H9 (cell line): ENCODE measurements around the gene CFAP299. TPM values are rescaled to one million over a fixed set of nuclear protein-coding genes. Genes with fewer than 3 reads are reported as not detected.

ENCODE experiments used
- DNase-seq: peaks from one replicate; pipeline ENCODE4 v3.0.0-alpha.2; 2017
- H2AFZ ChIP-seq: one replicate; pipeline ENCODE4 v1.6.1; 2013; ENCODE audit warnings: mild to moderate bottlenecking, low read length, control low read depth, moderate library complexity
- H2AK5ac ChIP-seq: 2 replicates; pipeline ENCODE4 v1.6.1; 2013; ENCODE audit warnings: low read length, control low read depth, mixed read lengths; ENCODE audit not compliant: insufficient read length
- H2BK120ac ChIP-seq: one replicate; pipeline ENCODE4 v1.6.1; 2013; ENCODE audit warnings: low read depth, mild to moderate bottlenecking, low read length, control low read depth, inconsistent platforms; ENCODE audit not compliant: poor library complexity, severe bottlenecking
- H2BK12ac ChIP-seq: 2 replicates; pipeline ENCODE4 v1.6.1; 2013; ENCODE audit warnings: low read length, control low read depth, mixed read lengths, low read depth; ENCODE audit not compliant: insufficient read length
- H2BK15ac ChIP-seq: 2 replicates; pipeline ENCODE4 v1.6.1; 2013; ENCODE audit warnings: low read depth, low read length, control low read depth
- H2BK20ac ChIP-seq: one replicate; pipeline ENCODE4 v1.6.1; 2013; ENCODE audit warnings: low read depth, mild to moderate bottlenecking, low read length, control low read depth, inconsistent platforms; ENCODE audit not compliant: poor library complexity, severe bottlenecking
- H2BK5ac ChIP-seq: 2 replicates; pipeline ENCODE4 v1.6.1; 2013; ENCODE audit warnings: low read length, control low read depth, mixed read lengths; ENCODE audit not compliant: insufficient read length
- H3K14ac ChIP-seq: 2 replicates; pipeline ENCODE4 v1.6.1; 2013; ENCODE audit warnings: low read length, control low read depth; ENCODE audit not compliant: insufficient read depth
- H3K18ac ChIP-seq: 2 replicates; pipeline ENCODE4 v1.6.1; 2013; ENCODE audit warnings: low read depth, mild to moderate bottlenecking, mixed read lengths, low read length, control low read depth; ENCODE audit not compliant: insufficient read length
- H3K23ac ChIP-seq: 2 replicates; pipeline ENCODE4 v1.6.1; 2013; ENCODE audit warnings: low read length, control low read depth, mixed read lengths, low read depth; ENCODE audit not compliant: insufficient read length
- H3K23me2 ChIP-seq: 2 replicates; pipeline ENCODE4 v1.6.1; 2013; ENCODE audit warnings: low read depth, mild to moderate bottlenecking, mixed read lengths, low read length, control low read depth; ENCODE audit not compliant: insufficient read length, poor library complexity, severe bottlenecking
- H3K27ac ChIP-seq: 2 replicates; pipeline ENCODE4 v1.5.1; 2013; ENCODE audit warnings: low read length, control low read depth, mixed read lengths, low read depth; ENCODE audit not compliant: insufficient read length
- H3K27me3 ChIP-seq: 2 replicates; pipeline ENCODE4 v1.6.1; 2013; ENCODE audit warnings: low read length, control low read depth, inconsistent platforms; ENCODE audit not compliant: insufficient read depth
- H3K4ac ChIP-seq: 2 replicates; pipeline ENCODE4 v1.6.1; 2013; ENCODE audit warnings: low read depth, mild to moderate bottlenecking, control low read depth, inconsistent platforms, low read length, moderate library complexity
- H3K4me1 ChIP-seq: 2 replicates; pipeline ENCODE4 v1.6.1; 2013; ENCODE audit warnings: low read length, control low read depth, inconsistent platforms; ENCODE audit not compliant: insufficient read depth
- H3K4me2 ChIP-seq: 2 replicates; pipeline ENCODE4 v1.6.1; 2013; ENCODE audit warnings: low read length, control low read depth, mixed read lengths; ENCODE audit not compliant: insufficient read length, insufficient read depth
- H3K56ac ChIP-seq: 2 replicates; pipeline ENCODE4 v1.6.1; 2013; ENCODE audit warnings: low read depth, mild to moderate bottlenecking, mixed read lengths, low read length, control low read depth; ENCODE audit not compliant: insufficient read length
- H3K79me1 ChIP-seq: 2 replicates; pipeline ENCODE4 v1.6.1; 2013; ENCODE audit warnings: low read depth, mild to moderate bottlenecking, moderate library complexity, low read length, control low read depth, inconsistent platforms; ENCODE audit not compliant: insufficient read depth, poor library complexity, severe bottlenecking
- H3K79me2 ChIP-seq: 2 replicates; pipeline ENCODE4 v1.6.1; 2013; ENCODE audit warnings: low read length, control low read depth, inconsistent platforms; ENCODE audit not compliant: insufficient read depth
- H3K9ac ChIP-seq: 2 replicates; pipeline ENCODE4 v1.6.1; 2013; ENCODE audit warnings: low read length, control low read depth, mixed read lengths; ENCODE audit not compliant: insufficient read length; ENCODE audit errors: extremely low read depth
- H3K9me3 ChIP-seq: one replicate; pipeline ENCODE4 v1.6.1; 2013; ENCODE audit warnings: low read depth, low read length, inconsistent platforms; ENCODE audit not compliant: control insufficient read depth
- H3T11ph ChIP-seq: one replicate; pipeline ENCODE4 v1.6.1; 2013; ENCODE audit warnings: mild to moderate bottlenecking, low read length, control low read depth, inconsistent platforms
- H4K20me1 ChIP-seq: one replicate; pipeline ENCODE4 v1.6.1; 2013; ENCODE audit not compliant: control insufficient read depth, insufficient read length, insufficient read depth
- H4K5ac ChIP-seq: 2 replicates; pipeline ENCODE4 v1.6.1; 2013; ENCODE audit warnings: low read depth, mild to moderate bottlenecking, mixed read lengths, low read length, control low read depth; ENCODE audit not compliant: insufficient read length
- H4K8ac ChIP-seq: replicated peaks from 2 replicates; pipeline ENCODE4 v1.6.1; 2013; ENCODE audit warnings: low read length, control low read depth, mixed read lengths, low read depth; ENCODE audit not compliant: insufficient read length
- H4K91ac ChIP-seq: 2 replicates; pipeline ENCODE4 v1.6.1; 2013; ENCODE audit warnings: low read depth, mild to moderate bottlenecking, moderate library complexity, mixed read lengths, low read length, control low read depth; ENCODE audit not compliant: insufficient read length
- H3K27ac Mint-ChIP-seq, 3 experiments: 2 replicates in 2 of 3; 3 replicates in 1 of 3; pipeline ENCODE4 v1.8.0; 2020 to 2021; ENCODE audit warnings: mixed read lengths in 3 of 3, mild to moderate bottlenecking in 1 of 3, moderate library complexity in 1 of 3
- H3K27me3 Mint-ChIP-seq: 2 replicates; pipeline ENCODE4 v1.8.0; 2021; ENCODE audit warnings: low read depth, mild to moderate bottlenecking, moderate library complexity, mixed read lengths
- H3K36me3 Mint-ChIP-seq, 3 experiments: 2 replicates in 2 of 3; 3 replicates in 1 of 3; pipeline ENCODE4 v1.8.0; 2020 to 2021; ENCODE audit warnings: low read depth in 3 of 3, mixed read lengths in 3 of 3; ENCODE audit not compliant: insufficient read depth in 1 of 3
- H3K4me1 Mint-ChIP-seq, 2 experiments: 2 replicates each; pipeline ENCODE4 v1.8.0; 2020; ENCODE audit warnings: mixed read lengths in 2 of 2
- H3K4me3 Mint-ChIP-seq, 2 experiments: 2 replicates in 1 of 2; 3 replicates in 1 of 2; pipeline ENCODE4 v1.8.0; 2020 to 2021; ENCODE audit warnings: mild to moderate bottlenecking in 2 of 2, mixed read lengths in 2 of 2, moderate library complexity in 1 of 2
- H3K9me3 Mint-ChIP-seq, 2 experiments: 2 replicates in 1 of 2; 3 replicates in 1 of 2; pipeline ENCODE4 v1.8.0; 2020; ENCODE audit warnings: mild to moderate bottlenecking in 2 of 2, mixed read lengths in 2 of 2, moderate library complexity in 1 of 2
- CTCF ChIP-seq: fragments of 200-600 bp; sonication (generic); conservative IDR thresholded peaks from 3 replicates; pipeline ENCODE4 v1.8.0; 2021; ENCODE audit warnings: antibody characterized with exemption, mild to moderate bottlenecking
- WGBS: extraction: QIAGEN DNeasy Blood & Tissue Kit; methylation state at CpG from one replicate; pipeline ENCODE4 v1.1.7; 2013; ENCODE audit warnings: missing lambda C conversion rate, low lambda C conversion rate, mixed read lengths; ENCODE audit not compliant: insufficient read length; ENCODE audit errors: extremely low coverage; 5-methylcytosine and 5-hydroxymethylcytosine counted together
- total RNA-seq: library from RNA; stranded (reverse); gene quantifications from 2 replicates; pipeline ENCODE4 v1.2.1, GENCODE V29; 2021

The CFAP299 gene
- total RNA-seq, 1 experiment from 2014 or later = not detected

GRCh38 chr4:80767944-80768343 lies 432.4 kb downstream of the CFAP299 start:
- peaks cover 0 to 3% of the 10 kb centered on the region in 2 experiments; a peak in 2 of 4 replicates for H3K4me1 Mint-ChIP-seq
- peaks cover 6 to 12% of the 10 kb centered on the region in 2 experiments; a peak in 3 of 5 replicates for H3K9me3 Mint-ChIP-seq
- H3K23ac ChIP-seq = no peak overlapping the region
- H3K4me1 ChIP-seq = no peaks in the 10 kb centered on the region
- H3K4me3 Mint-ChIP-seq = no peak overlapping the region
- no peaks in the 10 kb centered on the region for H3K23me2 ChIP-seq
- H3K27ac Mint-ChIP-seq = no peak overlapping the region
- no peak overlapping the region for H2BK120ac ChIP-seq
- H3K4ac ChIP-seq = no peak overlapping the region
- no CpG with 5 or more reads among the region's 2 CpGs for WGBS
- H3K9ac ChIP-seq = no peak overlapping the region
- H3K4me2 ChIP-seq = no peak overlapping the region
- H3K79me2 ChIP-seq = no peaks in the 10 kb centered on the region
- H2BK12ac ChIP-seq = no peak overlapping the region
- H4K91ac ChIP-seq = no peak overlapping the region
- no peak overlapping the region for H3T11ph ChIP-seq
- H4K20me1 ChIP-seq = no peaks in the 10 kb centered on the region
- no peak overlapping the region for H2AFZ ChIP-seq
- no peak overlapping the region for H2AK5ac ChIP-seq
- H2BK20ac ChIP-seq = no peak overlapping the region
- H3K36me3 Mint-ChIP-seq = no peaks in the 10 kb centered on the region
- H3K79me1 ChIP-seq = no peaks in the 10 kb centered on the region
- no peak overlapping the region for H2BK5ac ChIP-seq
- no peak overlapping the region for H3K14ac ChIP-seq
- no peak overlapping the region for H2BK15ac ChIP-seq
- no peak overlapping the region for H4K8ac ChIP-seq
- DNase-seq = no peak
- no peak for TF ChIP-seq CTCF
- H3K27me3 Mint-ChIP-seq = no peaks in the 10 kb centered on the region
- H4K5ac ChIP-seq = no peak overlapping the region
- no peaks in the 10 kb centered on the region for H3K9me3 ChIP-seq
- H3K27me3 ChIP-seq = no peaks in the 10 kb centered on the region
- no peak overlapping the region for H3K27ac ChIP-seq
- no peak overlapping the region for H3K18ac ChIP-seq
- H3K56ac ChIP-seq = no peak overlapping the region
